Stomach (tissue), 4 donors: Measurements from ENCODE around the gene TPCN2.

Source experiments
- EP300 ChIP-seq: sonication (generic); formaldehyde crosslinking; IDR thresholded peaks from one replicate; pipeline ENCODE4 v1.6.1; 2017; ENCODE audit warnings: antibody characterized with exemption
- POLR2A ChIP-seq, 4 donors: fragments of 450-650 bp; IDR thresholded peaks; one replicate each; pipeline ENCODE4 v1.6.1; 2016; ENCODE audit warnings: antibody characterized with exemption in 4 of 4, control low read depth in 2 of 4, mild to moderate bottlenecking in 1 of 4, moderate library complexity in 1 of 4
- POLR2AphosphoS5 ChIP-seq, 3 donors: sonication (generic); formaldehyde crosslinking; IDR thresholded peaks; one replicate each; pipeline ENCODE4 v1.6.1; 2016; ENCODE audit warnings: antibody characterized with exemption in 3 of 3
- TF ChIP-seq, protein P1 (sequence below), 7 experiments: fragments of 450-650 bp in 4 of 7; fragments of 200-600 bp in 3 of 7; sonication (generic) in 3 of 7; IDR thresholded peaks; one replicate each; pipeline ENCODE4 v1.5.1; 2016 to 2019; ENCODE audit warnings: antibody characterized with exemption in 7 of 7, control low read depth in 2 of 7, mild to moderate bottlenecking in 1 of 7

DNA sequence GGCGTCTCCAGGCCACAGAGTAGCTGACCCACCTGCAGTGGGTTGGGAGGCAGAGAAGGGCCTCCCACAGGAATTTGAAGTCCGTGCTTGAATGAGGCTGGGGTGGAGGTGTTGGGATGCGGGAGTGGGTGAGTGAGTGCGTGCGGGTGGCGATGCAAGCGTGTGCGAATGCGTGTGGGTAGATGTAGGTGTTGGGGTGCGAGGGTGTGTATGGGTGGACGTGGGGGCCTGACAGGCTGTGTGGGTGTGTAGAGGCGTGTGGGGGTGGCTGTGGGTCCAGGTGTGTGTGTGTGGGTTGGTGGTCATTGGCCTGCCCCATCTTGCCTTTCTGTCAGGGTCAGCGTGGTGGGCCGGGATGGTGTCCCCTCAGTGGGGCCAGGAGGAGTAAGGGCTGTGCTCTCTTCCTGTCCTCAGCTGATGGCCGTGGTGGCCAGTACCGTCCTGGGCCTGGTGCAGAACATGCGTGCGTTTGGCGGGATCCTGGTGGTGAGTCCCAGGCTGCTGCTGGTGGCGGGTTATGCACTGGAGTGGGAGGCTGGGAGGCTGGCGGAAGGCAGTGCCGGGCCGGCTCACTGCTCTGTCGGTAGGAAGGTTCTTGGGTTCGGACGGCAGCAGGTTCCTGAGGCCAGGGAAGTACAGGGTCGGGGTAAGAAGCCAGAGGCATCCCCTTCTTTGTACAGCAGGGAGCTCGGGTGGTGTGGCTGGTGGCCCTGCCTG lies 35.0 kb downstream of the TPCN2 start:
- TF ChIP-seq, protein P1, sequence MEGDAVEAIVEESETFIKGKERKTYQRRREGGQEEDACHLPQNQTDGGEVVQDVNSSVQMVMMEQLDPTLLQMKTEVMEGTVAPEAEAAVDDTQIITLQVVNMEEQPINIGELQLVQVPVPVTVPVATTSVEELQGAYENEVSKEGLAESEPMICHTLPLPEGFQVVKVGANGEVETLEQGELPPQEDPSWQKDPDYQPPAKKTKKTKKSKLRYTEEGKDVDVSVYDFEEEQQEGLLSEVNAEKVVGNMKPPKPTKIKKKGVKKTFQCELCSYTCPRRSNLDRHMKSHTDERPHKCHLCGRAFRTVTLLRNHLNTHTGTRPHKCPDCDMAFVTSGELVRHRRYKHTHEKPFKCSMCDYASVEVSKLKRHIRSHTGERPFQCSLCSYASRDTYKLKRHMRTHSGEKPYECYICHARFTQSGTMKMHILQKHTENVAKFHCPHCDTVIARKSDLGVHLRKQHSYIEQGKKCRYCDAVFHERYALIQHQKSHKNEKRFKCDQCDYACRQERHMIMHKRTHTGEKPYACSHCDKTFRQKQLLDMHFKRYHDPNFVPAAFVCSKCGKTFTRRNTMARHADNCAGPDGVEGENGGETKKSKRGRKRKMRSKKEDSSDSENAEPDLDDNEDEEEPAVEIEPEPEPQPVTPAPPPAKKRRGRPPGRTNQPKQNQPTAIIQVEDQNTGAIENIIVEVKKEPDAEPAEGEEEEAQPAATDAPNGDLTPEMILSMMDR (IDR thresholded peaks at IDR 0.05) = no peak
- no peak for TF ChIP-seq POLR2A (IDR thresholded peaks at IDR 0.05)
- TF ChIP-seq EP300 = no peak
- no peak for TF ChIP-seq POLR2AphosphoS5 (IDR thresholded peaks at IDR 0.05)
